OCI-LY7 (cell line): ENCODE results near the gene CD52. TPM values are rescaled to one million over a fixed set of nuclear protein-coding genes. Genes with fewer than 3 reads are reported as not detected.

Source experiments
- BruUV-seq: library from RNA; stranded (reverse); fragments of 400-500 nt; replicated peaks from 2 replicates; lab custom pipeline; 2021; lab: Mats Ljungman, UMichigan
- CTCF ChIA-PET: fragments of 300-600 bp; sonication (Branson Sonifier 250); formaldehyde crosslinking; loops from one replicate; lab custom pipeline; 2022; ENCODE audit warnings: antibody characterized with exemption; ENCODE audit not compliant: unreplicated experiment; lab: Charles Lee
- POLR2A ChIA-PET: fragments of 300-600 bp; sonication (Branson Sonifier 250); formaldehyde crosslinking; loops from one replicate; lab custom pipeline; 2022; ENCODE audit warnings: antibody characterized with exemption; lab: Charles Lee
- DNase-seq: peaks from one replicate; pipeline ENCODE4 v3.0.0-alpha.2; 2015; ENCODE audit warnings: low spot score
- H2AFZ ChIP-seq: fragments of 200-600 bp; sonication (generic), shearing (Covaris generic); 2 replicates; pipeline ENCODE4 v1.6.1; 2014; ENCODE audit warnings: mild to moderate bottlenecking, antibody characterized with exemption, low read length, moderate library complexity
- H3K27ac ChIP-seq: fragments of 200-600 bp; sonication (generic); 2 replicates; pipeline ENCODE4 v1.5.1; 2014; ENCODE audit warnings: mixed run types, low read depth, mild to moderate bottlenecking, moderate library complexity, low read length, inconsistent platforms; ENCODE audit not compliant: poor library complexity, severe bottlenecking
- H3K36me3 ChIP-seq: fragments of 200-600 bp; sonication (generic); 2 replicates; pipeline ENCODE4 v1.6.1; 2014; ENCODE audit warnings: mild to moderate bottlenecking, antibody characterized with exemption, low read length, moderate library complexity, mixed read lengths; ENCODE audit not compliant: insufficient read depth
- H3K4me1 ChIP-seq: fragments of 200-600 bp; sonication (generic); 2 replicates; pipeline ENCODE4 v1.5.1; 2014; ENCODE audit warnings: mild to moderate bottlenecking, low read length; ENCODE audit not compliant: insufficient read depth, poor library complexity, severe bottlenecking
- H3K4me2 ChIP-seq: fragments of 200-600 bp; sonication (generic); 2 replicates; pipeline ENCODE4 v1.6.1; 2014; ENCODE audit warnings: mild to moderate bottlenecking, low read length
- H3K4me3 ChIP-seq: fragments of 200-600 bp; sonication (generic); 2 replicates; pipeline ENCODE4 v1.5.1; 2014; ENCODE audit warnings: mild to moderate bottlenecking, low read depth, low read length; ENCODE audit not compliant: poor library complexity, severe bottlenecking
- H3K79me2 ChIP-seq: fragments of 200-600 bp; sonication (generic); 2 replicates; pipeline ENCODE4 v1.6.1; 2016; ENCODE audit warnings: low read depth, mild to moderate bottlenecking, low read length, moderate library complexity, mixed read lengths; ENCODE audit not compliant: insufficient read depth
- H3K9me2 ChIP-seq: fragments of 200-600 bp; sonication (generic); 2 replicates; pipeline ENCODE4 v1.6.1; 2016; ENCODE audit warnings: mild to moderate bottlenecking, low read length, mixed read lengths; ENCODE audit not compliant: insufficient read depth
- H3K9me3 ChIP-seq: fragments of 200-600 bp; sonication (generic); 2 replicates; pipeline ENCODE4 v1.6.1; 2014; ENCODE audit warnings: mild to moderate bottlenecking, mixed run types, low read length, mixed read lengths
- H4K20me1 ChIP-seq: fragments of 200-600 bp; sonication (generic); 2 replicates; pipeline ENCODE4 v1.6.1; 2014; ENCODE audit warnings: mild to moderate bottlenecking, antibody characterized with exemption, low read length, moderate library complexity, mixed read lengths; ENCODE audit not compliant: insufficient read depth
- CTCF ChIP-seq: fragments of 200-600 bp; sonication (generic); conservative IDR thresholded peaks from 2 replicates; pipeline ENCODE4 v1.5.1; 2014; ENCODE audit warnings: mild to moderate bottlenecking, antibody characterized with exemption, low read length, moderate library complexity, mixed read lengths
- EZH2phosphoT487 ChIP-seq: fragments of 200-600 bp; sonication (generic); IDR thresholded peaks from 2 replicates; pipeline ENCODE4 v1.6.1; 2018; ENCODE audit warnings: low read depth, borderline replicate concordance, mild to moderate bottlenecking, mixed run types, antibody characterized with exemption, low read length, moderate library complexity, mixed read lengths
- intact Hi-C: fragments of 100-400 bp; cut with micrococcal nuclease; formaldehyde crosslinking; loops from one replicate; pipeline ENCODE4 v1.10.0; 2022; ENCODE audit not compliant: unreplicated experiment
- total RNA-seq, 2 experiments: library from RNA; depleted of rRNA in 1 of 2; stranded (reverse); fragments of >200 nt in 1 of 2; shearing (Covaris generic) in 1 of 2; gene quantifications; 2 replicates each; pipeline ENCODE4 v1.2.3, GENCODE V29; 2014 to 2022

The CD52 gene
- total RNA-seq, 2 experiments from 2014 or later = 470 to 769 TPM

DNA sequence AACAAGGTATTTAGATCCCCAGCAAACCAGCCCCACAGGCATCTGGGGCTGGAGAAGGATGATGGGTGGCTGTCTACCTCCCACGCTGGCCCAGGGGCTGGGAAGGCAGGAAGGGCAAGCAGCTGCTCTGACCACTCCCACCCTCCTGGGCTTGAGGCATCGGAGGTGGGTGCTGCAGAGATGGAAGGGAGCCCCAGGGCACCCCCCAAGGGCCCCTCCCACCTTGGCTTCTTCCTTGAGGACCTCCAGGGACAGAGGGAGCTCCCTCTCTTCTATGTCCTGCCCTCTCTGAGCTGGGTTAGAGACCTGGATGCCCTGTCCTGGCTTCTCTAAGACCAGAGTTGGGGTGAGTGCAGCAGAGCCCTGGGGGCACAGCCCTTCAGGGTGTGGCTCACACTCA lies 3.1 kb downstream of the CD52 start:
- Histone ChIP-seq H3K79me2 (peaks cover 35% of the 10 kb centered on the region), H3K36me3 (peaks cover 59% of the 10 kb centered on the region), H3K4me1 (peaks cover 55% of the 10 kb centered on the region), H2AFZ (no peak overlapping the region), H4K20me1 (no peaks in the 10 kb centered on the region), H3K4me2 (peak overlapping the region; percentile 95), H3K9me3 (no peaks in the 10 kb centered on the region), H3K9me2 (no peaks in the 10 kb centered on the region), H3K27ac (peak overlapping the region; percentile 91), H3K4me3 (peak overlapping the region; percentile 93)
- BruUV-seq = no TSS peak
- POLR2A ChIA-PET = interaction anchor here (1.1 to 11.7 kb wide), 2 partner anchors 10 to 33 kb away, joined by 3 to 273 read pairs; no protein-coding TSS in a partner anchor
- TF ChIP-seq CTCF = no peak
- TF ChIP-seq EZH2phosphoT487 = no peak
- CTCF ChIA-PET = interaction anchor here (0.6 to 3.9 kb wide), 5 partner anchors 21 to 40 kb away, joined by 3 to 37 read pairs (median 4); no protein-coding TSS in a partner anchor
- intact Hi-C loops = loop anchor here (1.0 to 2.0 kb wide), 2 partner anchors 36 to 42 kb away; no protein-coding TSS in a partner anchor
- no peak for DNase-seq

DNA sequence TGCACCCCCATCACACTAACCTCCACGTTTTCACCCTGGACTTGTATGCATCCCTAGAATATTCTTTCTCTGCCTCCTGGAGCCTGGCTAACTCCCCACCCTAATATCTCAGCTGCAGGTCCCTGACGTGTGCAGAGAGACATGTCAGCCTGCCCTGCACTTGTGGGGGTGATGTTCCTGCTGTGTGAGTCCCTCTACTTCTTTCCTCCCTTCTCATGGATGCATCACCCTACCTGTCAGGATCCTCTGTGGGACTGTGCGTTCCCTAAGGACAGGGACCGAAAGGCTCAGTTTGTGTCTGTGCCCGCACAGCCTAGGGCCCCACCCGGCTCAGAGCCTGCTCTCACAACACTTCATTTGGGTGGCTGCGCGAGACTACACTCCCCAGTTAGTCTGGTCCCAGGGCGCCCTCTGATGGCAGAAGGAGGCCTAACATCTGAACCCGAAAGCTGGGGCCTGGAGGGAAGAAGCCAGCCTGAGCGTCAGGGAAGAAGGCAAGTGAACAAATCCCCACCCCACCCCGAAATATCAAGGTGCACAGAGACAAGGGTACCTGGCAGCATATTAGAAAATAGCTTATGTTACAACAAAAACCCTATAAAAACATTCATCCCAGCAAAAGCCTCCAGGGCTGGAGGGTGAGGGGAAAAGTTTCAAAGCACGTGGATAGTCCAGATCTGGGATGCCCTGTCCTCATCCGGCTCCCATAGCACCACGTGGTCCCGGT lies 3.7 kb downstream of the CD52 start:
- no peaks in the 10 kb centered on the region for H4K20me1 ChIP-seq
- H3K9me2 ChIP-seq = no peaks in the 10 kb centered on the region
- peaks cover 35% of the 10 kb centered on the region for H3K79me2 ChIP-seq
- H3K36me3 ChIP-seq = peaks cover 59% of the 10 kb centered on the region
- H3K4me2 ChIP-seq = peak overlapping the region; percentile 95
- BruUV-seq = TSS peak; percentile 11
- ChIA-PET POLR2A (interaction anchor here (0.8 to 11.7 kb wide), 4 partner anchors 11 to 33 kb away, joined by 3 to 273 read pairs (median 6); no protein-coding TSS in a partner anchor), CTCF (interaction anchor here (0.7 to 3.9 kb wide), 6 partner anchors 21 to 37 kb away, joined by 3 to 37 read pairs (median 4); no protein-coding TSS in a partner anchor)
- peak overlapping the region; percentile 93 for H3K4me3 ChIP-seq
- no peaks in the 10 kb centered on the region for H3K9me3 ChIP-seq
- peak; percentile 91 for DNase-seq
- TF ChIP-seq EZH2phosphoT487 = no peak
- TF ChIP-seq CTCF = peak; percentile 96
- no peak overlapping the region for H2AFZ ChIP-seq
- intact Hi-C loops = loop anchor here (1.0 to 2.0 kb wide), 2 partner anchors 36 to 41 kb away; no protein-coding TSS in a partner anchor
- H3K27ac ChIP-seq = peak overlapping the region; percentile 91
- peaks cover 49% of the 10 kb centered on the region for H3K4me1 ChIP-seq
